HG02938 (cell line): ENCODE data around the gene SUSD3.
"Not testable (repeated sequence)": the region's sequence is repeated elsewhere in the genome, so short reads cannot be mapped to it uniquely, and the experiment has no call there.

Experiments
- ATAC-seq: cut with Tn5 transposase; IDR thresholded peaks from one replicate; pipeline ENCODE4 v1.9.1; 2021; ENCODE audit warnings: mild to moderate bottlenecking, moderate library complexity; ENCODE audit not compliant: unreplicated experiment

SUSD3 gene

DNA sequence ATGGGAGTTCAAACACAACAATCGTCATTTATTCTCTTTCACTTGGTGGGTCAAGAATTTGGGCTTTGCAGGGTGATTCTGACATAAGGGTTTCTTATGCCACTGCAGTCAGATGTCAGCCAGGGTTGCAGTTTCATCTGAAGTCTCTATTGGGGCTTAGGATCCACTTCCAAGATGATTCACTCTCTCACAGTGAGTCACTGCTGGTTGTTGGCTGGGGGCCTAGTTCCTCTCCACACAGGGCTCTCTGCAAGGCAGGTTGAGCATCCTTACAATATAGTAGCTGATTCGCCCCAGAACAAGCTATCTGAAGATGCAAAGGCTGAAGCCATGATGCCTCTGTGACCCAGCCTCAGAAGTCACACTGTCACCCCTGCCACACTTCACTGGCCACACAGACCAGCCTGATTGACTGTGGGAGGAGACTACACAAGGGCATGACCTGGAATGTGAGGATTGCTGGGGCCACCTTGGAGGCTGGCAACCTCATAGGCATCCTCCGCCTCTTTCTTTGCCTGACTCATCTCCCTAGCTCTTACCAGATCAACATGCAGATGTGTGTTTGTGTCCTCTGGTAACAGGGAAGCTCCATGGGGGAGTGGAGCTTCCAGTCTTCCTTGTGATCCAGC, 33.1 kb downstream of the SUSD3 start:
- no peak for ATAC-seq

DNA sequence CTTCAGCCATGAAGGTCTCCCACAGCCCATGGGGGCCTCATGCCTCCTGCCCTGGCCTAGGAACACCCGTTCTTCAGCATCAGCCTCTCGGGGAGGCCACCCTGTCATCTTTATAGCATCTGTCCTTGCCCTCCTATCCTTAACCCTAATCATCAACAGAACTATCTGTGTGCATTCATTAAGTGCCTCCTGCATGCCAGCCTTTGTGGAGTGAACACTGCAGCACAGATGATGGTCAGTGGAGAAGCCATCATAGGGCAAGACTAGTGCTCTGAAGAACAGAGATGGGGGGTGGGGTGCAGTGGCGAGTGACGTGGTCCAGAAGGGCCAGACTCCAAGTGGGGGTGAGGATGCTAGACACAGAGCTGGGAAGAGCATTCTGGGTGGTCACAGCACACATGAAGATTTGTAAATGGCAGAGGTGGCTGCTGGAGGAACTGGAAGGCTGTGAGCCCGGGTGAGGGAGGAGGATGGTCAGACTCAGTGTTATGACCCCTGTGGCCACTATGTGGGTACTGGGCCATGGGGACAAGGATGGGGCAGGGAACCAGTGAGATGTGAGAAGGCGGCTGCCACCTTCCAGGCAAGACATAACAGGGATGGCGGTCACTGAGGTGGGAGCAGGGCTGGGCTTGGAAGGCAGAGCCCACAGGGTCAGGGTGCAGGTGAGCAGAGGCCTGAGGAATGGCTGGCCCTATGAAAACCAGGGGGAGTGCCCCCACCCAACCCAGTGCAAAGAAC, 33.9 kb downstream of the SUSD3 start:
- no peak for ATAC-seq

GRCh38 chr9:93093127-93093876, 34.8 kb downstream of the SUSD3 start:
- ATAC-seq = no peak

DNA sequence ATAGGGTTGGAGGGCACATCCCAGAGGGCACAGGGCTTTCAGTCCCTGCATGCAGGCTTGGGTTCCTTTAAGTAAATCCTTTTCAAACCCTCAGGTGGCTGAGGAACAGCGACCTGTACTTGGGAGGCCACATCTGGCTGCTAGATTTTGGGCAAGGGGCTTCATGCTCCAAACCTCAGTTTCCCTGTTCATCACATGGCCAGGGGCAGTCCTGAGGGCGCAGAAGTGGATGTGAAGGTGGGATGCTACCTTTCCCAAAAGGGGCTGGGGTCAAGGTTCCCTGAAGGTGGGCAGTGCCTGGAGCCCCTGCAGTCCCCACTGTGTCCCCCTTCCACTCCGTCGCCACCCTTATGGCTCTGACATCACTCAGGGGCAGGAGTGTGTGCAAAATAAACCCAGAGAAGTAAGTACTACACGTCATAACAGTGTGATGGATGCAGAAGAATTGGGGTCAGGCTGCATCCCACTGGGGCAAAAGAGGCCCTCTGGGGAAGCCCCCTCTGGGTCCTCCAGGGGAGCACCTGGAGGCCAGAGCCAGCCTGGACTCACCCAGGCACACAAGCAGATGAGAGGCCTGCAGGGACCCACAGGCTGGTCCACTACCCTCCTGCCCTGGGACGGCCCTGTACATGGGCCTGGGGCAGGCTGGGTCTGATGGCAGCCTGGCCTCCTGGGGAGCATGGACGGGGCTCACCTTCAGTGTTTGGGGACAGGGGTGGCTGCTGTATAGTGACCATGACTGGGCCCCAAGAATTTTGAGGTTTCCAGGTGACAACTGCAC, 35.6 kb downstream of the SUSD3 start:
- no peak for ATAC-seq

GRCh38 chr9:93094658-93095204, 36.2 kb downstream of the SUSD3 start:
- no peak for ATAC-seq

- peak; percentile 48 for ATAC-seq
Measured at GRCh38 chr9:93095205-93096130, 37.0 kb downstream of the SUSD3 start.

GRCh38 chr9:93096131-93096802, 37.8 kb downstream of the SUSD3 start, which contains the start of gene CARD19:
CARD19 (plus strand) TSS chr9:93096217; CDS start chr9:93096346, 129 bp downstream.
- ATAC-seq = peak; percentile 41

- ATAC-seq = peak; percentile 0
Measured at GRCh38 chr9:93096811-93097382, 38.4 kb downstream of the SUSD3 start.

DNA sequence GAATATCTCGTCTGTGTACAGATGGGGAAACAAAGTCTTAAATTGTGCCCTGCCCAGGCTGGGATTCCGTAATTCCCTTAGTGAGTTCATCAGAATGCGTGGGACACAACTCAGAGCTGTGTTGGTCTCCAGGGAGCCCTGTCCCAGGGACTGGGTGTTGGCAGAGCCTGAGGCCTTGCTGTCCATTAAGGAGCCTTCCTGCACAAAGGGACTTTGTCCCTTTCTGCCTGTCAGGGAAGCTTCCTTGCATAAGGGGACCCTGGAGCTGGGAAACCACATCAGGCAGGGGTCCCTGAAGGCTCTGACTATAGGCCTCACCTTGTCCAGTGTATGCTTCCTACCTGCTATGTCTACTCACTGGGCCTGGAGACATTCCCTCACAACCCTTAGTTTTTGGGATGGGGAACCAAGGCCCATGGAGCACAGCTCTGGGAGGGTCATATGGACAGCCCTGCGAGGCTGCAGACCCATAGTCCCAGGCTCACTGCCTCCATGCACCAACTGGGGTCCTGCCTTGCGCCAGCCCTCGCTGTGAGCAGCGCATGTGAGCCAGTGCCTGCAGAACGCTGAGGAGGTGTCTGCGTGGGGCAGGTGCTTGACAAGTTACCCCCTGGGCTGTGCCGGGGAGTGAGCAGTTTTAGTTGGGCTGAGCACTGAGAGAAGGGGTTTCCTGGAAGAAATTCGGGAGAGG, 39.2 kb downstream of the SUSD3 start:
- no peak for ATAC-seq

DNA sequence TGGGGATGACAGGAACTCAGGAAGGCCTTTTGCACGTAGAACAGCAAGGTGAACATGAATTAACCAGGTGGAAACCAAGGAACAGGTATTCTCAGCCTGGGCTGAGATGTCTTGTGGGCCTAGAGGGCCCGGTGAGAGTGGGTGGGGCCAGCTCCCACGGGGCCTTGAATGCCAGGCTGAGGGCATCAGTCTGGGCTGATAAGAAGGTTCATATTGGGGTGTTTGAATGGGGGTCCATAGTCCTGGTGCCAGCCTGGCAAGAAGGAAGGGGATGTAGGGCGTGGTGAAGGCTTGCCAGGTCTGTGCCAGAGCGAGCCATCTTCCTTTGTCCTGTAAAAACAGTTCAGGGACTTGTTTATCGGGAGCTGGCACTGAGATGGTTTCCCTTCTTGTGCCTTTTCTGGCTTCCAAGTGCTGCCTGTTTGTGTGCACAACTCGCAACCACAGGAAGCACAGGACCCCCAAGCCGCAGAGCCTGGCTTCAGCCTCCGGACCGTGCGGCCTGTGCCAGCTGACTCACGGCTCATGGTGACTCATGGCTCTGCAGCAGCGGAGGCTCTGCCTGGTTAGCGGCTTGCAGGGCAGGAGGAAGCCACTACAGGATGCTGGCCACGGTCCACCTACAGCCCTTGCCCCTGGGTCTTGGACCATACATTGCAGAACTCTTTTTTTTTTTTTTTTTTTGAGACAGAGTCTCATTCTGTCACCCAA, 39.9 kb downstream of the SUSD3 start:
- ATAC-seq = no peak

GRCh38 chr9:93099551-93100275, 41.2 kb downstream of the SUSD3 start:
- no peak for ATAC-seq

GRCh38 chr9:93100276-93100636, 41.8 kb downstream of the SUSD3 start:
- ATAC-seq = no peak

GRCh38 chr9:93101086-93101485, 42.6 kb downstream of the SUSD3 start:
- ATAC-seq = not testable (repeated sequence)

DNA sequence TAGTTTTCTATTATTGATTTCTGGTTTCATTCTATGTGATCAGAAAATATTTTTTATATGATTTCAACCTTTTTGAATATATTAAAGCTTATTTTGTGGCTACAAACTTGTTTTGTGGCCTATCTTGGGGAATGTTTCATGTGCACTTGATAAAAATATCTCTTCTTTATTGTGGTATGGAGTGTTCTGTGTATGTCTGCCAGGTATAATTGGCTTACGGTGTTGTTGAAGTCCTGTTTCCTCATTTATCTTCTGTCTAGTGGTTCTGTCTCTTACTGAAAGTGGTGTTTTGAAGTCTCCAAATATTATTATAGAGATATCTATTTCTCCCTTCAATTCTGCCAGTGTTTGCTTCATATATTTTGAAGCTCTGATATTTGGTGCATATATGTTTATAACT, 47.1 kb downstream of the SUSD3 start:
- ATAC-seq = no peak

- no peak for ATAC-seq
Measured at GRCh38 chr9:93107151-93107824, 48.8 kb downstream of the SUSD3 start.

- no peak for ATAC-seq
Measured at GRCh38 chr9:93107825-93108161, 49.3 kb downstream of the SUSD3 start.
